Stomach (tissue), 9 donors: ENCODE data around the gene SART1. TPM values are rescaled to one million over a fixed set of nuclear protein-coding genes. Genes with fewer than 3 reads are reported as not detected.

Experiments used
- DNase-seq, 2 donors: peaks; one replicate each; pipeline versions ENCODE4 v3.0.0 to v3.0.0-alpha.2; 2013 to 2019
- H3K27ac ChIP-seq, 5 donors: fragments of 200-600 bp in 4 of 5; sonication (generic) in 4 of 5; one replicate each; pipeline ENCODE4 v1.5.1; 2013 to 2019; ENCODE audit warnings: mild to moderate bottlenecking in 1 of 5, moderate library complexity in 1 of 5
- H3K27me3 ChIP-seq, 3 donors: fragments of 200-600 bp; sonication (generic); one replicate each; pipeline ENCODE4 v1.5.1; 2017 to 2019; ENCODE audit warnings: mixed run types in 1 of 3
- H3K36me3 ChIP-seq, 4 donors: fragments of 200-600 bp; sonication (generic); 1 replicate in 3 of 4; 2 replicates in 1 of 4; pipeline ENCODE4 v1.5.1; 2016 to 2019
- H3K4me1 ChIP-seq, 4 donors: fragments of 200-600 bp; sonication (generic); one replicate each; pipeline ENCODE4 v1.5.1; 2016 to 2019
- H3K4me3 ChIP-seq, 4 donors: fragments of 200-600 bp; sonication (generic) in 3 of 4; one replicate each; pipeline ENCODE4 v1.5.1; 2016 to 2019; ENCODE audit warnings: mild to moderate bottlenecking in 1 of 4
- H3K9me3 ChIP-seq, 4 donors: fragments of 200-600 bp; sonication (generic); one replicate each; pipeline ENCODE4 v1.5.1; 2016 to 2019
- EP300 ChIP-seq: sonication (generic); formaldehyde crosslinking; IDR thresholded peaks from one replicate; pipeline ENCODE4 v1.6.1; 2017; ENCODE audit warnings: antibody characterized with exemption
- POLR2A ChIP-seq, 4 donors: fragments of 450-650 bp; IDR thresholded peaks; one replicate each; pipeline ENCODE4 v1.6.1; 2016; ENCODE audit warnings: antibody characterized with exemption in 4 of 4, control low read depth in 2 of 4, mild to moderate bottlenecking in 1 of 4, moderate library complexity in 1 of 4
- POLR2AphosphoS5 ChIP-seq, 3 donors: sonication (generic); formaldehyde crosslinking; IDR thresholded peaks; one replicate each; pipeline ENCODE4 v1.6.1; 2016; ENCODE audit warnings: antibody characterized with exemption in 3 of 3
- WGBS, 5 donors: extraction: QIAGEN DNeasy Blood & Tissue Kit in 3 of 5; methylation state at CpG; one replicate each; pipeline versions ENCODE4 v1.1.5 to v1.1.7; 2013 to 2018; 5-methylcytosine and 5-hydroxymethylcytosine counted together
- intact Hi-C: fragments of 100-400 bp; cut with DNase I; formaldehyde crosslinking; loops from one replicate; pipeline ENCODE4 v1.15.1; 2023; ENCODE audit warnings: low total_unique reads
- polyA plus RNA-seq, 3 donors: library from polyadenylated mRNA; stranded (reverse); fragments of 200-250 nt; gene quantifications; one replicate each; pipeline ENCODE4 v1.2.3, GENCODE V29; 2013
- total RNA-seq, 5 donors: library from RNA; depleted of rRNA; stranded (reverse); fragments of >200 nt; gene quantifications; one replicate each; pipeline versions ENCODE4 v1.1.0 to v1.2.3, GENCODE V29; 2014 to 2016
- TF ChIP-seq, protein P1 (sequence below), 7 experiments: fragments of 450-650 bp in 4 of 7; fragments of 200-600 bp in 3 of 7; sonication (generic) in 3 of 7; IDR thresholded peaks; one replicate each; pipeline ENCODE4 v1.5.1; 2016 to 2019; ENCODE audit warnings: antibody characterized with exemption in 7 of 7, control low read depth in 2 of 7, mild to moderate bottlenecking in 1 of 7
- donor health status: healthy with polysubstance abuse.
- donor health status: Bipolar disorder and iron deficiency.
- donor health status: healthy.

SART1 gene
- total and polyA plus RNA-seq, 8 donors, result 26.1 to 278 (median 82.5) TPM

DNA sequence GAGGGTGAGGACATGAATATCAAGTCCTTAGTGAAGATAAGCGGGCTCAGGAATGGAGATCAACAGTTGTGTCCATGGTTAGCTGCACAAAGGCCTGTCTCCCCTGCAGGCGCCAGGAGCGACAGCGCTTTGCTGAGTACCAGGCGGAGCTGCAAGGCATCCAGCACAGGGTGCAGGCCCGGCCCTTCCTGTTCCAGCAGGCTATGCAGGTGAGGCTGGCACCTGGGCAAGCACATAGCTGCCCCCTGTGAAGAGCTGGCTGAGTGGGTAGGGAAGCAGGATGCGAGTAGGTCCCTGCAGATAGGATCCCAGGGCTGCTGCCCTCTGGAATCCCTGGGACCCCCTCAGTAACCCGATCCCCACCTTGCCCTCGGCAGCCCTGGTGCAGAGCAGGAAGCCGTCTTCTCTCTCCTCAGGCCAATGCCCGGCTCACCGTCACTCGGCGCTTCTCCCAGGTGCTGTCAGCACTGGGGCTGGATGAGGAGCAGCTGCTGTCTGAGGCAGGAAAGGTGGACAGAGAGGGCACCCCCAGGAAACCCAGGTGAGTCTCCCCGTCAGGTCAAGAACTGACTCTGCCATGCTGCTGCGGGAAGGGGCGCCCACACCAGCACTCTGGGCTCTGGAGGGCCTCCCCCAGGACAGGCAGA, 2.6 kb upstream of the SART1 start:
- H3K27me3 ChIP-seq, result peaks cover 0 to 27% (median 9%) of the 10 kb centered on the region in 3 donors
- no peaks in the 10 kb centered on the region for H3K9me3 ChIP-seq
- H3K36me3 ChIP-seq, result peaks cover 0 to 5% (median 4%) of the 10 kb centered on the region in 4 donors
- WGBS, 5 donors, result 64 to 78% (median 76%) methylated on average over 15 to 17 of the region's 17 CpGs
- peaks cover 17 to 27% (median 26%) of the 10 kb centered on the region in 4 donors for H3K4me1 ChIP-seq
- TF ChIP-seq POLR2AphosphoS5 (IDR thresholded peaks at IDR 0.05) (no peak), EP300 (no peak), POLR2A (IDR thresholded peaks at IDR 0.05) (no peak)
- TF ChIP-seq, protein P1, sequence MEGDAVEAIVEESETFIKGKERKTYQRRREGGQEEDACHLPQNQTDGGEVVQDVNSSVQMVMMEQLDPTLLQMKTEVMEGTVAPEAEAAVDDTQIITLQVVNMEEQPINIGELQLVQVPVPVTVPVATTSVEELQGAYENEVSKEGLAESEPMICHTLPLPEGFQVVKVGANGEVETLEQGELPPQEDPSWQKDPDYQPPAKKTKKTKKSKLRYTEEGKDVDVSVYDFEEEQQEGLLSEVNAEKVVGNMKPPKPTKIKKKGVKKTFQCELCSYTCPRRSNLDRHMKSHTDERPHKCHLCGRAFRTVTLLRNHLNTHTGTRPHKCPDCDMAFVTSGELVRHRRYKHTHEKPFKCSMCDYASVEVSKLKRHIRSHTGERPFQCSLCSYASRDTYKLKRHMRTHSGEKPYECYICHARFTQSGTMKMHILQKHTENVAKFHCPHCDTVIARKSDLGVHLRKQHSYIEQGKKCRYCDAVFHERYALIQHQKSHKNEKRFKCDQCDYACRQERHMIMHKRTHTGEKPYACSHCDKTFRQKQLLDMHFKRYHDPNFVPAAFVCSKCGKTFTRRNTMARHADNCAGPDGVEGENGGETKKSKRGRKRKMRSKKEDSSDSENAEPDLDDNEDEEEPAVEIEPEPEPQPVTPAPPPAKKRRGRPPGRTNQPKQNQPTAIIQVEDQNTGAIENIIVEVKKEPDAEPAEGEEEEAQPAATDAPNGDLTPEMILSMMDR (IDR thresholded peaks at IDR 0.05), result no peak
- no peak for DNase-seq
- H3K4me3 ChIP-seq, result no peak overlapping the region
- intact Hi-C loops, result no loop called here
- no peak overlapping the region for H3K27ac ChIP-seq

DNA sequence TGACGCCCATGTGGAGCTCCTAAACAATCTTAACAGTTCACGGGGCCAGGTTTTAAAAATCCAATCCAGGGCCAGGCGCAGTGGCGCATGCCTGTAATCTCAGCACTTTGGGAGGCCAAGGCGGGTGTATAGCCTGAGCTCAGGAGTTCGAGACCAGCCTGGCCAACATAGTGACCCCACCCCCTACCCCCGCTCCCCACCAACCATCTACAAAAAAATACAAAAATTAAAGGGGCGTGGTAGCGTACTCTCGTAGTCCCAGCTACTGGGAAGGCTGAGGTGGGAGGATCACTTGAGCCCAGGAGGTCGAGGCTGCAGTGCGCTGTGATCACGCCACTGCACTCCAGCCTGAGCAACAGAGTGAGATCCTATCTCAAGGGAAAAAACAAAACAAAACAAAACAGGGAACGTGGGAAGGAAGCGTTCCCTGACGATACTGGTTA, 689 bp upstream of the SART1 start:
- H3K9me3 ChIP-seq, result no peaks in the 10 kb centered on the region

DNA sequence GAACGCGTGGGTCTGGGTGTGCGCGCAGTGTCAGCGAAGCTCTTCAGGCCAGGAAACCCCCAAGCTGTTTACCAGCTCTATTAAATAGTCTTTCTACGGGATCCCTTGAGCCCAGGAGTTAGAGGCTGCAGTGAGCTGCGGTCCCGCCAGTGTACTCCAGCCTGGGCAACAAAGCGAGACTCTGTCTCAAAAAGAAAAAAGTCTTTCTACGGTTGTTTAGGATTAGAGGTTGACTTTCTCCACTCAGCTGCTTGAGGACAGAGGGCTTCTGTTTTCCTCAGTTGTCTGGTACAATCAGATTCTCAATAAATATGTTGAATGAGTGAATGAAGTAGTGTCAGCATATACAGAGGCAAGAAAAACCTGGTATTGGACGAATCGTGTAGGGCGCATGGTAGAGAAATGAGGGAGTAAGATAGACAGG, 619 bp downstream of the SART1 start:
- TF ChIP-seq POLR2A (IDR thresholded peaks at IDR 0.05) (no peak), POLR2AphosphoS5 (IDR thresholded peaks at IDR 0.05) (no peak), EP300 (no peak)
- TF ChIP-seq, protein P1 (IDR thresholded peaks at IDR 0.05), result no peak
- H3K27me3 ChIP-seq, result peaks cover 0 to 12% (median 0%) of the 10 kb centered on the region in 3 donors
- peaks cover 29 to 37% (median 37%) of the 10 kb centered on the region in 4 donors for H3K36me3 ChIP-seq
- 2 to 8% (median 5%) methylated on average over 8 to 13 of the region's 13 CpGs for WGBS, 5 donors
- peak overlapping the region in 4 of 5 donors; percentile 86 to 94 (median 92) for H3K27ac ChIP-seq
- peaks cover 17 to 38% (median 32%) of the 10 kb centered on the region in 4 donors for H3K4me1 ChIP-seq
- intact Hi-C loops, result loop anchor here (5.0 kb wide), 1 partner anchor 80 kb away; no protein-coding TSS in a partner anchor
- H3K4me3 ChIP-seq, result peak overlapping the region; percentile 97 to 100 (median 98)
- no peak for DNase-seq
- H3K9me3 ChIP-seq, result no peaks in the 10 kb centered on the region

More for the DNA sequence above, 689 bp upstream of the SART1 start:
- WGBS, 5 donors, result 44 to 55% (median 49%) methylated on average over 15 to 16 of the region's 16 CpGs
- intact Hi-C loops, result loop anchor here (5.0 kb wide), 1 partner anchor 79 kb away; no protein-coding TSS in a partner anchor
- H3K27ac ChIP-seq, result peak overlapping the region; percentile 76 to 94 (median 91)
- peaks cover 16 to 24% (median 24%) of the 10 kb centered on the region in 4 donors for H3K36me3 ChIP-seq
- TF ChIP-seq POLR2AphosphoS5 (IDR thresholded peaks at IDR 0.05), result no peak
- TF ChIP-seq, protein P1 (IDR thresholded peaks at IDR 0.05), result no peak
- no peak for TF ChIP-seq EP300
- TF ChIP-seq POLR2A (IDR thresholded peaks at IDR 0.05), result no peak
- peak overlapping the region; percentile 97 to 100 (median 98) for H3K4me3 ChIP-seq
- H3K4me1 ChIP-seq, result peaks cover 17 to 38% (median 32%) of the 10 kb centered on the region in 4 donors
- DNase-seq, result no peak
- H3K27me3 ChIP-seq, result peaks cover 0 to 12% (median 0%) of the 10 kb centered on the region in 3 donors

DNA sequence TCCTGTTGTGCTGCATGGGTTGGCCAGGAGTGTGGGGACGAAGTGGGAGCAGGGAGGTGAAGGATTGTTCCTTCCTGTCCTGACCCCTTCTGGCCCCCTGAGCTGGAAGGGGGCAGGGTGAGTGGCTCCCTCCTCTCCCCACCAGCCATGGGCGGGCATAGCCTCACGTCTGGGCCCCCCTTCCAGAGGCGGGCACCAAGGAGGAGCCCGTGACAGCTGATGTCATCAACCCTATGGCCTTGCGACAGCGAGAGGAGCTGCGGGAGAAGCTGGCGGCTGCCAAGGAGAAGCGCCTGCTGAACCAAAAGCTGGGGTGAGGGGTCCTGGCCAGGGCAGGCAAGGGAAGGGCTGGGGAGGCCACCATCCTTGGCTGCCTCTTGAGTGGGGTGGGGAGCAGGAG, 3.4 kb downstream of the SART1 start:
- Histone ChIP-seq H3K36me3 (peaks cover 56 to 65% (median 64%) of the 10 kb centered on the region in 4 donors), H3K27me3 (no peaks in the 10 kb centered on the region), H3K4me3 (no peak overlapping the region), H3K4me1 (peaks cover 17 to 39% (median 36%) of the 10 kb centered on the region in 4 donors), H3K27ac (no peak overlapping the region), H3K9me3 (no peaks in the 10 kb centered on the region)
- WGBS, 5 donors, result 79 to 94% (median 85%) methylated on average over 9 to 10 of the region's 10 CpGs
- intact Hi-C loops, result loop anchor here (5.0 kb wide), 1 partner anchor 83 kb away; no protein-coding TSS in a partner anchor
- TF ChIP-seq POLR2AphosphoS5 (IDR thresholded peaks at IDR 0.05) (no peak), EP300 (no peak), POLR2A (IDR thresholded peaks at IDR 0.05) (no peak)
- TF ChIP-seq, protein P1 (IDR thresholded peaks at IDR 0.05), result no peak
- DNase-seq, result no peak
